ENCODE data around the gene CTSW. TPM values are rescaled to one million over a fixed set of nuclear protein-coding genes. Genes with fewer than 3 reads are reported as not detected.
A peak's percentile ranks its signal among the peaks of the same experiment; 100 is the strongest.

Gene CTSW
- total and polyA plus RNA-seq, 2 of the 4 experiments (the other 2 are of a cell fraction): 0.07 to 0.18 TPM

- H2AK9ac ChIP-seq (replicated peaks; ENCODE audit: low read depth, low read length, poor library complexity): peak overlapping the region; percentile 100
- 0% methylated on average over 10 of the region's 54 CpGs; no CpG with 5 or more reads in 1 of the 2 experiments for WGBS, 2 experiments (ENCODE audit: extremely low coverage in 2 of 2, insufficient read length in 1 of 2)
- H3K36me3 ChIP-seq (ENCODE audit: control insufficient read depth, insufficient read depth, low read length): peaks cover 25% of the 10 kb centered on the region
- dilution Hi-C loops (cut with HindIII; ENCODE audit: low sequenced_read_pairs, unreplicated experiment): no loop called here
- H3K9ac ChIP-seq (ENCODE audit: low read depth, low read length): peak overlapping the region; percentile 98
- ChIA-PET CTCF (interaction anchor here (0.6 to 1.8 kb wide), 5 partner anchors 11 to 162 kb away, joined by 3 to 5 read pairs (median 3); partner anchors contain the start of genes FIBP, KAT5 and MUS81), POLR2A (ENCODE audit: unreplicated experiment) (interaction anchor here (1.1 kb wide), 2 partner anchors 14 to 162 kb away, joined by 3 to 4 read pairs; partner anchors contain the start of gene KAT5)
- H3K4me3 ChIP-seq (ENCODE audit: insufficient read depth, low read depth, low read length): peak overlapping the region; percentile 89
- peaks cover 13% of the 10 kb centered on the region for H4K20me1 ChIP-seq (ENCODE audit: insufficient read depth, low read length)
- 0 out of 2 replicates have a peak, but pooled peaks cover under 1% of the 10 kb centered on the region for H3K9me1 ChIP-seq (ENCODE audit: insufficient read depth, low read length)
- peak overlapping the region; percentile 81 for H2BK120ac ChIP-seq (ENCODE audit: low read depth, low read length)
- peak overlapping the region; percentile 100 for H2AK5ac ChIP-seq (ENCODE audit: low read depth, low read length)
- H3K27ac ChIP-seq (ENCODE audit: insufficient read depth, low read length): peak overlapping the region; percentile 99
- H3K4ac ChIP-seq (ENCODE audit: low read depth, low read length): peak overlapping the region; percentile 100
- peaks cover 14% of the 10 kb centered on the region for H3K4me1 ChIP-seq (ENCODE audit: control insufficient read depth, insufficient read depth, low read length)
- intact Hi-C loops (cut with micrococcal nuclease): no loop called here
- peak overlapping the region; percentile 85 for H3K18ac ChIP-seq (ENCODE audit: low read depth, low read length)
- H2BK5ac ChIP-seq (ENCODE audit: low read depth, low read length, poor library complexity, severe bottlenecking): peak overlapping the region; percentile 98
- H4K91ac ChIP-seq (ENCODE audit: insufficient read depth, low read depth, low read length): peak overlapping the region; percentile 99
- peak overlapping the region; percentile 94 for H2AFZ ChIP-seq (replicated peaks; ENCODE audit: low read length, poor library complexity)
- peak overlapping the region; percentile 53; the same call in 2 of the 3 replicates for H2BK15ac ChIP-seq (ENCODE audit: low read depth, low read length)
- peak overlapping the region; percentile 51; the same call in 1 of the 2 replicates for H2BK20ac ChIP-seq (ENCODE audit: low read depth, low read length)
- H3K4me2 ChIP-seq (ENCODE audit: low read depth, low read length): peak overlapping the region; percentile 99
- H3K56ac ChIP-seq (ENCODE audit: extremely low read depth, insufficient read depth, low read length): peak overlapping the region; percentile 98
- H3K14ac ChIP-seq (replicated peaks; ENCODE audit: low read depth, low read length): peak overlapping the region; percentile 99
- no peaks in the 10 kb centered on the region for H3K9me3 ChIP-seq (ENCODE audit: control insufficient read depth, insufficient read depth, low read length)
- peak overlapping the region; percentile 91 to 94 for H4K8ac ChIP-seq (ENCODE audit: low read depth in 2 of 2, low read length in 2 of 2)
- DNase-seq: peak; percentile 90
- H3K23ac ChIP-seq (ENCODE audit: low read depth, low read length): peak overlapping the region; percentile 99
- in situ Hi-C loops (cut with MboI; ENCODE audit: low sequenced_read_pairs): no loop called here
- H3K27me3 ChIP-seq (ENCODE audit: control insufficient read depth, insufficient read depth, low read length): no peaks in the 10 kb centered on the region
- peak overlapping the region; percentile 96 for H4K5ac ChIP-seq (ENCODE audit: low read depth, low read length)
- no TSS peak for BruUV-seq (replicated peaks)
- ATAC-seq (ENCODE audit: low read depth): peak; percentile 83
- H3K79me1 ChIP-seq (ENCODE audit: low read depth in 1 of 2, low read length in 2 of 2): peaks cover 15 to 42% of the 10 kb centered on the region in 2 experiments
- no peak for TF ChIP-seq CEBPB (IDR thresholded peaks at IDR 0.05; ENCODE audit: low read depth, low read length)
- no peak; the same call in 1 of the 2 replicates for TF ChIP-seq BHLHE40 (IDR thresholded peaks at IDR 0.05; ENCODE audit: low read depth, low read length)
- no peak for TF ChIP-seq NFE2L2 (IDR thresholded peaks at IDR 0.05; ENCODE audit: low read depth, low read length)
- no peak for TF ChIP-seq RFX5 (IDR thresholded peaks at IDR 0.05; ENCODE audit: low read depth, low read length)
- peak; percentile 56; the same call in 1 of the 2 replicates for TF ChIP-seq MXI1 (IDR thresholded peaks at IDR 0.05; ENCODE audit: borderline replicate concordance, low read depth, low read length)
- peak; percentile 97 for TF ChIP-seq MAZ (IDR thresholded peaks at IDR 0.05; ENCODE audit: borderline replicate concordance, low read depth, low read length)
- no peak for TF ChIP-seq RCOR1 (IDR thresholded peaks at IDR 0.05; ENCODE audit: insufficient replicate concordance, low read length)
- TF ChIP-seq MAFK (IDR thresholded peaks at IDR 0.05; ENCODE audit: low read depth, low read length): no peak
- no peak for TF ChIP-seq CTCF (conservative IDR thresholded peaks at IDR 0.05; ENCODE audit: low read depth, low read length)
- peak; percentile 95 for TF ChIP-seq USF2 (IDR thresholded peaks at IDR 0.05; ENCODE audit: low read depth, low read length)
- TF ChIP-seq POLR2A (IDR thresholded peaks at IDR 0.05; ENCODE audit: low read depth, low read length): peak; percentile 53; the same call in 1 of the 2 replicates
- TF ChIP-seq CHD1 (IDR thresholded peaks at IDR 0.05; ENCODE audit: low read depth, low read length): no peak
- TF ChIP-seq SMC3 (IDR thresholded peaks at IDR 0.05; ENCODE audit: low read depth, low read length): no peak
- no peak for TF ChIP-seq RAD21 (IDR thresholded peaks at IDR 0.05; ENCODE audit: low read length)
- TF ChIP-seq FOS (IDR thresholded peaks at IDR 0.05; ENCODE audit: low read depth, low read length): no peak
These were observed 6.1 kb upstream of the CTSW start for GRCh38 chr11:65873318-65874156.

All from IMR-90 (cell line).